Activated T-helper 1 cell treated with anti-CD3 and anti-CD28 coated beads, Interleukin-12 subunit alpha, Interleukin-12 subunit beta, Interleukin-2, Interleukin-4 antibody, amounts not matched to agents 30 ng/mL and 10 ng/mL and 1 ng/mL, durations not matched to agents 14 hours and 24 hours and 36 hours (primary cell): ENCODE results near the gene ZNF688. TPM values are rescaled to one million over a fixed set of nuclear protein-coding genes. Genes with fewer than 3 reads are reported as not detected.
"Not testable (repeated sequence)": the region's sequence is repeated elsewhere in the genome, so short reads cannot be mapped to it uniquely, and the experiment has no call there.

Experiments used
- DNase-seq: peaks from one replicate; pipeline ENCODE4 v3.0.0; 2021; ENCODE audit warnings: low spot score
- H3K27ac Mint-ChIP-seq: one replicate; pipeline ENCODE4 v1.8.0; 2021; ENCODE audit warnings: mild to moderate bottlenecking, mixed read lengths
- H3K27me3 Mint-ChIP-seq: one replicate; pipeline ENCODE4 v1.8.0; 2022; ENCODE audit warnings: mild to moderate bottlenecking, moderate library complexity, mixed read lengths; ENCODE audit not compliant: insufficient read depth
- H3K36me3 Mint-ChIP-seq: one replicate; pipeline ENCODE4 v1.8.0; 2021; ENCODE audit warnings: low read depth, mixed read lengths
- H3K4me1 Mint-ChIP-seq: one replicate; pipeline ENCODE4 v1.8.0; 2021; ENCODE audit warnings: low read depth, mixed read lengths
- H3K4me3 Mint-ChIP-seq: one replicate; pipeline ENCODE4 v1.8.0; 2021; ENCODE audit warnings: mild to moderate bottlenecking, moderate library complexity, mixed read lengths
- H3K9me3 Mint-ChIP-seq: one replicate; pipeline ENCODE4 v1.8.0; 2021; ENCODE audit warnings: mixed read lengths
- intact Hi-C: fragments of 100-400 bp; cut with micrococcal nuclease; formaldehyde crosslinking; loops from one replicate; pipeline ENCODE4 v1.15.1; 2024
- total RNA-seq: library from RNA; stranded (reverse); gene quantifications from 2 replicates; pipeline ENCODE4 v1.2.3, GENCODE V29; 2022

The ZNF688 gene
- total RNA-seq, 1 donor from 2014 or later: 7.4 TPM

GRCh38 chr16:30543067-30543466 is 28.4 kb downstream of the ZNF688 start:
- H3K27ac Mint-ChIP-seq: no peak overlapping the region
- H3K9me3 Mint-ChIP-seq: no peaks in the 10 kb centered on the region
- no peaks in the 10 kb centered on the region for H3K4me1 Mint-ChIP-seq
- H3K36me3 Mint-ChIP-seq: peaks cover 2% of the 10 kb centered on the region
- H3K4me3 Mint-ChIP-seq: no peak overlapping the region
- no peak for DNase-seq
- no peaks in the 10 kb centered on the region for H3K27me3 Mint-ChIP-seq
- intact Hi-C loops: no loop called here

DNA sequence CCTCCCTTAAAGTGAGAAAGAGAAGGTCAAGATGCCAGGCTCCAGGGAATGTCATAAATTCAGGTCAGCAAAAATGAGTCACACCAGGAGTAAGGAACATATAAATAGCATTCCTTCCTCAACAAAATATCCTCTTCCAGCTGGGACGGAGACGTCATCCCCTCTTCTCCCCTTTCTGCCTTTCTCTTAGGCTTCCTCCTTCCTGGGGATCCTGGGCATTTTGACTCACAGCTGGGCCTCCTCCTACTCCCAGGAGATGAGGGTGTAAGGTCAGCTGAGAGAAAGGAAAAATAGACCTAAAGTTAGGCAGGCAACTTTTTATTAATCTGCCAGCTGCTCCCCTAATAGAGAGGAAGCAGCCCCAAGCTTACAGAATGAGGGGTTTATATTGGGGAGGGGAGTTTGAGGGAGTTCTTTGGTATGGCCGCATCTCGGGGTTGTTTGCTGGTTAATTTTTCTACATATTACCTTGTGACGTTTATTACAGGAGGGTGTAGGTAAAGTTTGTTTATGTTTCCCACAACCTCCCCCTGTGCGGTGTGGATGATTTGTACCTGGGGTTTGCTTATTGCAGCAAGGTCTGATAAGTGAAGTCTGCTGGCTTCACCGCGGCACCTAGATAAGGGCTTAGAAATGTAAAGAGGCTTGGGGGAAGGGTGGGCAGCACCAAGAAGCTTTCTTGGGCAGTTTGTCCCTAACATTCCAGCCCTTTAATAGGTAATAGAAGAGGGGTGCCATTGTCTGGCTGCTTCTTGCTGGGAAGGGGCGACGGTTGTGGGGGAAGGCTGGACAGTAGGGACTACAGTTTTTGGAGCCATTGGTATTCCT is 29.8 kb downstream of the ZNF688 start:
- no peak overlapping the region for H3K4me3 Mint-ChIP-seq
- peaks cover 8% of the 10 kb centered on the region for H3K36me3 Mint-ChIP-seq
- H3K27me3 Mint-ChIP-seq: no peaks in the 10 kb centered on the region
- no peak for DNase-seq
- H3K4me1 Mint-ChIP-seq: peaks cover 12% of the 10 kb centered on the region
- no peak overlapping the region for H3K27ac Mint-ChIP-seq
- intact Hi-C loops: no loop called here
- H3K9me3 Mint-ChIP-seq: no peaks in the 10 kb centered on the region

GRCh38 chr16:30540916-30541464 is 30.5 kb downstream of the ZNF688 start:
- H3K36me3 Mint-ChIP-seq: peaks cover 12% of the 10 kb centered on the region
- H3K4me3 Mint-ChIP-seq, DNase-seq, intact Hi-C loops, H3K27ac Mint-ChIP-seq, H3K9me3 Mint-ChIP-seq, H3K27me3 Mint-ChIP-seq: not testable (repeated sequence)
- peaks cover 19% of the 10 kb centered on the region for H3K4me1 Mint-ChIP-seq

- H3K4me3 Mint-ChIP-seq, H3K27me3 Mint-ChIP-seq, H3K9me3 Mint-ChIP-seq, DNase-seq, H3K27ac Mint-ChIP-seq, intact Hi-C loops: not testable (repeated sequence)
- Mint-ChIP-seq H3K4me1 (peaks cover 22% of the 10 kb centered on the region), H3K36me3 (peaks cover 12% of the 10 kb centered on the region)
Measured at GRCh38 chr16:30539986-30540526, 31.5 kb downstream of the ZNF688 start.

- no peak for DNase-seq
- peaks cover 12% of the 10 kb centered on the region for H3K36me3 Mint-ChIP-seq
- peaks cover 22% of the 10 kb centered on the region for H3K4me1 Mint-ChIP-seq
- H3K4me3 Mint-ChIP-seq: no peak overlapping the region
- H3K9me3 Mint-ChIP-seq: no peaks in the 10 kb centered on the region
- no peak overlapping the region for H3K27ac Mint-ChIP-seq
- intact Hi-C loops: no loop called here
- H3K27me3 Mint-ChIP-seq: no peaks in the 10 kb centered on the region
Measured at GRCh38 chr16:30539000-30539964, 32.2 kb downstream of the ZNF688 start.

- intact Hi-C loops, DNase-seq, H3K9me3 Mint-ChIP-seq, H3K27me3 Mint-ChIP-seq: not testable (repeated sequence)
- Mint-ChIP-seq H3K4me3 (peak overlapping the region; percentile 98), H3K27ac (peak overlapping the region; percentile 99), H3K36me3 (peaks cover 16% of the 10 kb centered on the region), H3K4me1 (peaks cover 22% of the 10 kb centered on the region)
Measured at GRCh38 chr16:30536391-30537024, 35.0 kb downstream of the ZNF688 start.

DNA sequence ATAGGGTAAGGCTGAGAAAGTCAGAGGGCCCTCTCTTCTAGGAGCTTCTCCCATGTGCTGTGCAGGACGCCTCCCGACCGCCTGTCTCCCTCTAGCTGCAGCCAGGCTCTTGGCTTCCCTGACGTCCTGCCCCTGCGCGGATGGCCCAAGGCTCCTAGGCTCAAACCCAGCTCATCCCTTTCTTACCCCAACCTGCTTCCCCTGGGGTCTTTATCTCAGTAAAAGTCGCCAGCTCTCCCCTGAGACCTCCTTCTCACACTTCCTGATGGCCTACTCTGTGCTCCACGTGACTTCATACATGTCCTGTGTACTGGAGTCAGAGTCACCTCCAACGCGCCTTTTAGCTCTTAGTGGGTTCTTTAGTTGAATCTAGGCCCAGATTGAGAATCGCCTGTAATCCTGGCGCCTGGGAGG is 35.7 kb downstream of the ZNF688 start:
- intact Hi-C loops: loop anchor here (1.0 to 2.0 kb wide), 11 partner anchors 8 to 165 kb away; partner anchors contain the start of genes DCTPP1, FBRS, ITGAL and TBC1D10B
- peaks cover 18% of the 10 kb centered on the region for H3K36me3 Mint-ChIP-seq

DNA sequence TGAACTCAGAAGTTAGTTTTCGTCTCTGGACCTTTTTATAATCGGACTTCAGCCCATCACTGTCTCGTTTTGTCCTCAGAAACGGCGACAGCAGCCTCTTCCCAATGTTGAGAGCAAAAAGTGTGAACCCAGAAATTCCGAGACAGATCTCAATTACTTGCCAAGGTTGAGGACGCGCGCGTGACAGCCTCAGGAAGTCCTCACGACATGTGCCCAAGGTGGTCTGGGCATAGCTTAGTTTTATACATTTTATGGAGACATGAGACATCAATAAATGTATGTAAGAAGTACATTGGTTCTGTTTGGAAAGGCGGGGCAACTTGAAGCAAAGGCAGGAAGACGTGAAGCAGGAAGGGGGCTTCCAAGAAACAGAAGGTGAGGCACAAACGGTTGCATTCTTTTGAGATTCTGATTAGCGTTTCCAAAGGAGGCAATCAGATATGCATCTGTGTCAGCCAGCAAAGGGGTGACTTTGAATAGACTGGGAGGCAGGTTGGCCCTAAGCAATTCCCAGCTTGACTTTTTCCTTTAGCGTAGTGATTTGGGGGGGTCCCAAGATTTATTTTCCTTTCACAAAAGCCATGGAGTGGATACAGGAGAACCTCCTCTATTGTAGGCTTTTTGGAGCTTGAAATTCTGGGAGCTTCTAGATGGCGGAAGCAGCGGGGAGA is 36.3 kb downstream of the ZNF688 start:
- peak overlapping the region; percentile 99 for H3K27ac Mint-ChIP-seq
- peak overlapping the region; percentile 98 for H3K4me3 Mint-ChIP-seq
- DNase-seq: no peak
- no peaks in the 10 kb centered on the region for H3K27me3 Mint-ChIP-seq
- intact Hi-C loops: loop anchor here (1.0 to 2.0 kb wide), 11 partner anchors 8 to 165 kb away; partner anchors contain the start of genes DCTPP1, FBRS, ITGAL and TBC1D10B
- no peaks in the 10 kb centered on the region for H3K9me3 Mint-ChIP-seq
- H3K36me3 Mint-ChIP-seq: peaks cover 20% of the 10 kb centered on the region
- H3K4me1 Mint-ChIP-seq: peaks cover 34% of the 10 kb centered on the region

More for the DNA sequence above, 35.7 kb downstream of the ZNF688 start:
- DNase-seq: peak; percentile 53
- Mint-ChIP-seq H3K9me3 (no peaks in the 10 kb centered on the region), H3K4me1 (peaks cover 29% of the 10 kb centered on the region), H3K27me3 (no peaks in the 10 kb centered on the region), H3K4me3 (peak overlapping the region; percentile 98), H3K27ac (peak overlapping the region; percentile 99)

GRCh38 chr16:30534368-30535105 is 37.0 kb downstream of the ZNF688 start, which contains the start of gene ZNF747:
ZNF747 (minus strand) TSS chr16:30534858; CDS start chr16:30534679, 179 bp downstream.
- Mint-ChIP-seq H3K36me3 (peaks cover 20% of the 10 kb centered on the region), H3K27ac (peak within 1 kb of the TSS; percentile 99), H3K4me3 (peak within 1 kb of the TSS; percentile 98), H3K4me1 (peaks cover 39% of the 10 kb centered on the region), H3K27me3 (no peaks in the 10 kb centered on the region), H3K9me3 (no peaks in the 10 kb centered on the region)
- peak; percentile 88 for DNase-seq
- intact Hi-C loops: loop anchor here (1.0 to 2.0 kb wide), 11 partner anchors 7 to 164 kb away; partner anchors contain the start of genes DCTPP1, FBRS, ITGAL and TBC1D10B

DNA sequence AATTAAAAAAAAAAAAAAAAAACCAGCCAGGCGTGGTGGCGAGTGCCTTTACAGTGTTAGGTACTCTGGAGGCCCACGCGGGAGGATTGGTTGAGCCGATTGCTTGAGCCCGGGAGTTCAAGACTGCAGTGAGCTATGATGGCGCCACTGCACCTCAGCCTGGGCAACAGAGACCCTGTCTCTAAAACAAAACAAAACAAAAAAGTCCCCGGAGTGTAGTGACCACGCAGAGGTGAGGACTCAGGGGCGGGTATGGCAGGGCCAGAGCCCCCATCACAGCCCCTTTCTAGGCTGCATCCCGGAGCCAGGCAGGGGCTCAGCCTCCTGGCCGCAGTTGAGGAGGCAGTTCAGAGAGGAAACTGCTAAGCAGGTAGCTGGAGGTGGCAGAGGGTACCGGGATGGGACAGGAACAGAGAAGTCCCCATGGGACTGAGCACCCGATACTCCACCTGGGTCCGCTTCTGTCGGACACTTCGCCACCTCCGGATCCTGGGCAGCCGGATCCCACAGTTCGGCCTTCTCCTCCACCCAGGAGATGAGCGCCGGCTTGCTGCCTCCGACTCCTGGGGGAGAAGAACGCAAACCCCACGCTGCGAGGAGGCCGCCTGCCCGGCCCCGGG is 37.7 kb downstream of the ZNF688 start:
- H3K4me3 Mint-ChIP-seq: peak overlapping the region; percentile 98
- H3K36me3 Mint-ChIP-seq: peaks cover 20% of the 10 kb centered on the region
- H3K27me3 Mint-ChIP-seq: no peaks in the 10 kb centered on the region
- peak overlapping the region; percentile 93 for H3K27ac Mint-ChIP-seq
- no peaks in the 10 kb centered on the region for H3K9me3 Mint-ChIP-seq
- no peak for DNase-seq
- H3K4me1 Mint-ChIP-seq: peaks cover 44% of the 10 kb centered on the region
- intact Hi-C loops: loop anchor here (2.0 kb wide), 2 partner anchors 61 to 125 kb away; partner anchors contain the start of genes FBRS and ITGAL

DNA sequence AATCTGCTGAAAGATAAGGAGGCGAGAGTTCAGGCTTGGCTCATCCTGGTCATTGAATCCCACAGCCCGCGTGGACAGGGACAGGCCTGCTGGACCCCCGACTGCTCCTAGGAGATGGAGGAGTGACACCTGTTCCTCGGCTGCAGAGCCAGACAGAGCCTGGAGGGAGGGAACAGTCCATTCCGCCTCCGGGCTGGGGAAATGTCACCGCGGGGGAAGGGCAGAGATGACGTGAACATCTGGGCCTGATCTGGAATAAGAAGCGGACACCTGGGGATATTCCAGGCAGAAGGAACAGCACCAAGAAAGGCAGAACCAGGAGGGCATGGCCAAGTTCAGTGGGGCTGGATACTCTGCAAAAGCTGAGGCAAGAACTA is 38.4 kb downstream of the ZNF688 start:
- Mint-ChIP-seq H3K36me3 (peaks cover 19% of the 10 kb centered on the region), H3K9me3 (no peaks in the 10 kb centered on the region), H3K27me3 (no peaks in the 10 kb centered on the region), H3K27ac (peak overlapping the region; percentile 72), H3K4me1 (peaks cover 50% of the 10 kb centered on the region), H3K4me3 (peak overlapping the region; percentile 85)
- no peak for DNase-seq
- intact Hi-C loops: no loop called here
